Measurements from ENCODE around the gene WSB1.

WSB1 gene

GRCh38 chr17:27333410-27333980 is 39.6 kb downstream of the WSB1 start:
- in situ Hi-C loops (cut with MboI; ENCODE audit: low sequenced_read_pairs) = no loop called here

GRCh38 chr17:27336184-27336583 is 42.3 kb downstream of the WSB1 start:
- in situ Hi-C loops (cut with MboI; ENCODE audit: low sequenced_read_pairs) = no loop called here

DNA sequence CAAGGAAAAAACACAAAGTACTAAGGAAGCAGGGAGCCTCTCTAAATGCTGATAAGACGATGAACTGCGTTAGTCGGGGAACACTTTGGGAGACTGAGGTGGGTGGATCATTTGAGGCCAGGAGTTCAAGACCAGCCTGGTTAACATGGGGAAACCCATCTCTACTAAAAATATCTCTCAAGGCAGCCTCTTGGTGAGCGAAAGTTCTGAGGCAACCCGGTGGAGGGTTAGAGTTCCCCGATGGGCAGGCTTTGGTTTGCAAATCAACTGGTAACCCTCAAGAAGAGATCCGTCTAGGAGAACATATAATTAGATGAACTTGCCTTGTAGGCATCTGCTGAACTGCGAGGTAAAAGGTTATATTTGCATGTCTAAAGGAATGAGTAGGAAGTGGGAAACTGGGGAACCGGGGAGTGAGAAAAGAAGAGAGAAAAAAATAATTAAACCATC is 44.6 kb downstream of the WSB1 start:
- in situ Hi-C loops (cut with MboI; ENCODE audit: low sequenced_read_pairs) = no loop called here

DNA sequence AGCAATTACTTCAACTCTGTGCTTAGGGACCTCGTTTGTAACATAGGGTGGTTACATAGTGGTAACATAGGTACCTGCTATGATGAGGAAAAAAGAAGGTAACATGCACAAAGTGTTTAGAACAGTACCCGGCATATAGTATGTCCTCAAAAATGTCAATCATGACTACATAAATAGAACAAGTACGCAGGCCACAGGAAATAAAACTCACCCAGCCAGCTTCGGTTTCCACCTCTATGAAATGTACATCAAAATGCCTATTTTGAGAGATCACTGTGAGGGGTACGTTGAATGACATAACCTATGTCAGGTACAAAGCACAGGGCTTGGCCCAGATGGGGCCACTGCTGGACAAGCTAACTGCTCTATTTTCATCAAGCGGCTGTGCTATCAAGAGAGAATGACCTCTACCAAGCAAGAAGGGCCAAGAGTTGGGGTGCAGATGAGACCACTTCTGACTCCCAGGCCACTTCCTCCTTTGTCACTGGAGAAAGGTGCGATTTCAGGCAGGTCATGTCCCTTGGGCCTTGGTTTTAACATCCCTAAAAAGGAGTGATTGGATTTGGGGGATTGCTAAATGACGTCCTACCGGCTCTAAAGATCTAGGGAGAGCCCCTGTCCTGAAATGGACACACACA is 45.4 kb downstream of the WSB1 start:
- in situ Hi-C loops (cut with MboI; ENCODE audit: low sequenced_read_pairs) = no loop called here

DNA sequence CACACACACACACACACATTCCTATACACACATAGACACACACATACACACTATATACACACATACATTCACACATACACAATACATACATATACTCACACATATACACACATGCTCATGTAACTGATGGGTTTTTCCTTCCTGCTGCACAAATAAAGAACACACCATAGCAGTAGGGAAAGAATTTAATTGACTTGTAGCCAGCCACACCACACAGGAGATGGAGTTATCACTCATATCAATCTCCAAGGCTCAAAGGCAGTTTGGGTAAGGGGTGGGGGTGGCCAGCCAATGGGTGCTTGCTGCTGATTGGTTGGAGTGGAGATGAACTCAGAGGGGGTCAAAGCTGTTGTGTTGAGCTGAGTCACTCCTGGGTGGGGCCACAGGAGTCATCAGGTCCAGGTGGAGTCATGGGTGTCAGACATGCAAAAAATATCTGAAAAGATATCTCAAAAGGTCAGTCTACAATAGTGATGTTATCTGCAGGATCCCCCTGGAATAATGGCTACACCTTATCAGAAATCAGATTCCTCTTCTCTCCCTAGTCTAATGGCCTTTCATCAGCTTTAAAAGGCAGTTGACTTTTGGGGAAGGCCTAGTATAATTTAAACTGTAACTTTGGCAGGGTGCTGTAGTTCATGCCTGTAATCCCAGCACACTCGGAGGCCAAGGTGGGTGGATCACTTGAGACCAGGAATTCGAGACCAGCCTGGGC is 46.1 kb downstream of the WSB1 start:
- in situ Hi-C loops (cut with MboI; ENCODE audit: low sequenced_read_pairs) = no loop called here

DNA sequence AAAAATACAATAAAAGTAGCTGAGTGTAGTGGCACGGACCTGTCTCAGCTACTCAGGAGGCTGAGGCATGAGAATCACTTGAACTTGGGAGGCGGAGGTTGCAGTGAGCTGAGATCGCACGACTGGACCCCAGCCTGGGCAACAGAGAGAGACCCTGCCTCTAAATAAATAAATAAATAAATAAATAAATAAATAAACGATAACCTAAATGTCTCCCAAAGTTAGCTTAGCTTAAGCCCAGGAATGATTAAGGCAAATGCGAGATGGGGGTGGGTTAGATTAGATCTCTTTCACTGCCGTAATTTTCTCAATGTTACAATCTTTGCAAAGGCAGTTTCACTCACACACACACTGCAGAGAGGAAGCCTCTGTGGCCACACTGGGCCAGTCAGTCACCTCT is 46.7 kb downstream of the WSB1 start:
- in situ Hi-C loops (cut with MboI; ENCODE audit: low sequenced_read_pairs) = no loop called here

DNA sequence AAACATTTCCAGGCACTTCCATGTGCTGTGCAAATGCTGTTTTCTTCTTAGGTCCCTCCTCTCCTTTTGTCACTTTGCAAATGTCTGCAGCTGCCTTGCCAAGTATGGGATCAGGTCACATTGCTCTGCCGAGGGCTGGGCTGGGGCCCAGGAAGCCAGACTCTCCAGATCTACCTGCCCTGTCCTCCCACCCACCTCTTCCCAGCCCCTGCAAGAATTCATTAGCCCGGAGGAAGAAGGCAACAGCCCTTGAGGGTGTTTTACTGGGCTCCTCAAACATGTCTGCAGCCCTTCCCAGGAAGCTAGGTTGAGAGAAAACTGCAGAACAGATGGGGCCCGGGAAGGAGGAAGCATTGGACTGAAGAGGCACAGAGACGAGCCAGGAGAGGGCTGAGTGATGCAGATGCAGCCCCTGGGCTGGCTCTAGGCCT is 47.1 kb downstream of the WSB1 start:
- in situ Hi-C loops (cut with MboI; ENCODE audit: low sequenced_read_pairs) = no loop called here

GRCh38 chr17:27342059-27342458 is 48.1 kb downstream of the WSB1 start:
- in situ Hi-C loops (cut with MboI; ENCODE audit: low sequenced_read_pairs) = no loop called here

DNA sequence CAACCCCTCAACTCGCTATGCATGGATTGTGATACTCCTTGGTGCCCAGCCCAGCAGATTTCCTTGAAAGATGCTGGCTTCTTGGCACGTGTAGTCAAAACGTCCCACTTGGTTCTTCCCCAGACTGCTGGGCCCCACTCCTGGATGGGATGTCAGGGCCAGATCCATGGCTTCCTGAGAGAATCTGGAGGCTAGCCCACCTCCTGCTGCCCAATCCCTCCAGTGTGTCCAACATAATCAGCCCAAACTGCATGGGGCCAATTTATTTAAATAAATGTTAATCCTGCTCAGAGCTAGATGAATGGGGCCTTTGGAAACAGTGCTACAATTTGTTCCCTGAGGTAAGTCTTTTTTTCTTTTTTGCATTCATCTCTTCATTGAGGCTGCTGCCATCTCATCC is 49.4 kb downstream of the WSB1 start:
- in situ Hi-C loops (cut with MboI; ENCODE audit: low sequenced_read_pairs) = no loop called here

GRCh38 chr17:27343977-27344607 is 50.2 kb downstream of the WSB1 start:
- in situ Hi-C loops (cut with MboI; ENCODE audit: low sequenced_read_pairs) = no loop called here

DNA sequence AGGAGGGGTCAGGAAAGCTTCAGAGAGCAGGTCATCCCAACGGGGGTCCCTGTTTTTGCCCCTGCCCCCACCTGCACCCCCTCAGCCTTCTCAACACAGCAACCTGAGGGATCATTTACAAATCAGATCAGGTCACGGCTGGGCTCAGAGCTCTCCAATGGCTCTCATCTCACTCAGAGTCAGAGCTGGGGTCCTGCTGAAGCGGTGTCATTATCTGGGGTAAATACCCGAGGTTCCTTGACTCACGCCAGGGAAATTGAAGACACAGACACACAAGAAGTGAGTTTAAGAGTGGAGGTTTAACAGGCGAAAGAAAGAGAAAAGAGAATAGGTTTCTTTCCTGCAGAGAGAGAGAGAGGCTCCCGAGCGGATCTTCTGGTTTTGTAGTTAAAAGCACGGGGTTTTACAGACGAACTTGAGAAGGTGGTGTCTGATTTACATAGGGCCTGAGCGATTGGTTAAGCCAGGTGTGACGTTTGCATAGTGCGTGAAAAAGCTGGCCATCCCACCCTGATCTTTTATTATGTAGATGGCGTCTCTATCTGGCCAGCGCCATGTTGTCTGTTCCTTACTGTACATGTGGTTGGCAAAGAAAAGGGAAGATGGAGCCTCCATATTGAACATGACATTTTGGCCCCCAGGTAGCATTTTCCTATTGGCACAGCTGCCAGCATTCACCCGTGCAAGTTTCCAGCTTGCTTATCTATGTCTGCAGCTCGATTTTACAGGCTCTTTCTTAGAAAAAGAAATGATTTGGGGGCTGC is 51.4 kb downstream of the WSB1 start:
- in situ Hi-C loops (cut with MboI; ENCODE audit: low sequenced_read_pairs) = no loop called here

DNA sequence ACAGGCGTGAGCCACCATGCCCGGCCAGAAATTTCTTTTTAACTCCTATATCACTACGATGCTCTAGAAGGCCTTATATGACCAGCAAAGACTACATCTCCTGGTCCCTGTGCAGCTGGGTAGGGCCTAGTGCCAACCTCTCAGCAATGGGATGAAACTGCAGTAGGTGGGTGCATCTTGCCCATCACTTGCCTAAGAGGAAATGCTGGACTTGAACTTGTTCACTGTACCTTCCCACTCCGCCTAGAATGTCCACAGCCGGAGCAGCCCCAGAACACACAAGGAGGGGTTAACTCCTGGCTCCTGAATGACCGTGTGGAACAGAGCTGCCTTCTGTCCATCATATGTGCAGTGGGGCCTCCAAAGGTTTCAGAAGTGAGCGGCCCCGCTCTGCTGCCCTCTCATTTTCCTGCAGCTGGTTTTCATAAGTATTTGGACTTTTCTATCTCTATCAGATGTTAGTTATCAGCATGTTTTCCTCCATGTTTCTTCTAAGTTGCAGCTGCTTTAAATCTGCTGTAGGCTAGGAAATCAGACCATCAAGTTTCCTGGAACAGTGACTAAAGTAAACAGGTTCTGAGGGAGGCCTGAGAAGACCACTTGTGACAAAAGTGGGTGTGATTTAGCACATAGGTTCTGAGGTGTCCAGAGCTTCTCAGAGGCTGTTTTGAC is 52.5 kb downstream of the WSB1 start:
- in situ Hi-C loops (cut with MboI; ENCODE audit: low sequenced_read_pairs) = no loop called here

- in situ Hi-C loops (cut with MboI; ENCODE audit: low sequenced_read_pairs) = no loop called here
Measured at GRCh38 chr17:27348196-27348595, 54.3 kb downstream of the WSB1 start.

DNA sequence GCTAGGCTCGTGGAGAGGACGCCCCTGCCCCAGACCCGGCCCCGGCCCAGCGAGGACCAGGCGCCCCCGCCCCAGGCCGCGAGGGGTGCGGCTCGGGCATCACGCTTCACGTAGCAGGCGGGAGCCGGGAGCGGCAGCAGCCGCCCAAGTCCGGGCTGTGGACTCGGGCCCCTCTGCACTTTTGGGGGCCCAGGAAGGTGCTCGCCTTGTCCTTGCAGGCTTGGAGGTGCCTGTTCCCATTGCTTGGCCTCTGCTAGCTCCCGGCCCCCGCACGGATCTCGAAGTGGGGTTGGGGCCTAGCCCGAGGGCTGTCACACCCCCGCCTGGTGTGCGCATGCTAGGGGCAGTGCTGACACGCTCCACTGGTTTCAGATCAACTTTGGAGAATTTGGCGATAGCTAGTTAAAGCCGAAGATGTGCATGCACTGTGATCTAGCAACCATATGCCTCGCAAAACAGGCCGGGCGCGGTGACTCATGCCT is 55.7 kb downstream of the WSB1 start:
- in situ Hi-C loops (cut with MboI; ENCODE audit: low sequenced_read_pairs) = no loop called here

- in situ Hi-C loops (cut with MboI; ENCODE audit: low sequenced_read_pairs) = no loop called here
Measured at GRCh38 chr17:27351759-27352158, 57.8 kb downstream of the WSB1 start.

GRCh38 chr17:27352448-27353032 is 58.6 kb downstream of the WSB1 start:
- in situ Hi-C loops (cut with MboI; ENCODE audit: low sequenced_read_pairs) = no loop called here

DNA sequence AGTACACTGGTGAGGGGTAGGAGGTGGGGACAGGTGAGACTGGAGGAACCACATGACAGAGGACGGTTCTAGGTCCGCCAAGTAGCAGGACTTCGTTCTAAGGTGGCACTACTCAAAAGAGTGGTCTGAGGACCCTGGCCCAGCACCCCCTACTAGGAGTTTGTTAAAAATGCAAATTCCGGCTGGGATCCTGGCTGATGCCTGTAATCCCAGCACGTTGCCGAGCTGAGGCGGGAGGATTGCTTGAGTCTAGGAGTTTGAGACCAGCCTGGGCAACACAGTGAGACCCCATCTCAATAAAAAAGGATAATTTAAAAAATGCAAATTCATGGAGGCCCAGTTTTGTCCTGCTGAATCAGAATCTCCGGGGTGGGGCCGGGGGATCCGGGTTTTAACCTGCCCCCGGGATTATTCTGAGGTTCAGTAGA is 59.1 kb downstream of the WSB1 start:
- in situ Hi-C loops (cut with MboI; ENCODE audit: low sequenced_read_pairs) = no loop called here

GRCh38 chr17:27353461-27354050 is 59.6 kb downstream of the WSB1 start:
- in situ Hi-C loops (cut with MboI; ENCODE audit: low sequenced_read_pairs) = no loop called here

GRCh38 chr17:27354051-27354490 is 60.2 kb downstream of the WSB1 start:
- in situ Hi-C loops (cut with MboI; ENCODE audit: low sequenced_read_pairs) = no loop called here
